WTC11 (cell line): ENCODE measurements around the gene HADHB. TPM values are rescaled to one million over a fixed set of nuclear protein-coding genes. Genes with fewer than 3 reads are reported as not detected.

Source experiments
- ATAC-seq: fragments of 200-7000 bp; cut with Tn5 transposase; 2 replicates; pipeline ENCODE4 v1.10.0; 2021; ENCODE audit warnings: mild to moderate bottlenecking, moderate library complexity
- CTCF ChIA-PET: fragments of 300-600 bp; sonication (Branson Sonifier 250); formaldehyde crosslinking; loops from one replicate; lab custom pipeline; 2021; ENCODE audit warnings: antibody characterized with exemption; lab: Charles Lee
- POLR2A ChIA-PET: fragments of 350-600 bp; sonication (Branson Sonifier 250); formaldehyde crosslinking; loops from one replicate; lab custom pipeline; 2021; ENCODE audit warnings: antibody characterized with exemption; lab: Charles Lee
- DNase-seq: peaks from one replicate; pipeline ENCODE4 v3.0.0; 2021; ENCODE audit warnings: low spot score
- H3K27ac Mint-ChIP-seq: 2 replicates; pipeline ENCODE4 v1.8.0; 2021; ENCODE audit warnings: mixed read lengths
- H3K27me3 Mint-ChIP-seq: 2 replicates; pipeline ENCODE4 v1.8.0; 2021; ENCODE audit warnings: low read depth, mild to moderate bottlenecking, moderate library complexity, mixed read lengths
- H3K36me3 Mint-ChIP-seq: 2 replicates; pipeline ENCODE4 v1.8.0; 2021; ENCODE audit warnings: mixed read lengths
- H3K4me1 Mint-ChIP-seq: 2 replicates; pipeline ENCODE4 v1.8.0; 2022; ENCODE audit warnings: mixed read lengths
- H3K4me3 Mint-ChIP-seq: 2 replicates; pipeline ENCODE4 v1.8.0; 2021; ENCODE audit warnings: mild to moderate bottlenecking, moderate library complexity, mixed read lengths
- H3K9me3 Mint-ChIP-seq: 2 replicates; pipeline ENCODE4 v1.8.0; 2021; ENCODE audit warnings: mixed read lengths
- ATF1 ChIP-seq: sonication (generic); formaldehyde crosslinking; IDR thresholded peaks from 2 replicates; pipeline ENCODE4 v1.8.1; 2023; ENCODE audit warnings: mild to moderate bottlenecking, moderate library complexity, missing genetic modification reagents
- ETV6 ChIP-seq: sonication (generic); formaldehyde crosslinking; IDR thresholded peaks from 2 replicates; pipeline ENCODE4 v1.8.1; 2022; ENCODE audit warnings: mild to moderate bottlenecking, missing genetic modification reagents
- FOXJ3 ChIP-seq: sonication (generic); formaldehyde crosslinking; IDR thresholded peaks from 2 replicates; pipeline ENCODE4 v1.9.0; 2021; ENCODE audit warnings: missing genetic modification reagents, mild to moderate bottlenecking, borderline replicate concordance
- GABPB1 ChIP-seq: sonication (generic); formaldehyde crosslinking; IDR thresholded peaks from 2 replicates; pipeline ENCODE4 v1.8.1; 2023; ENCODE audit warnings: mild to moderate bottlenecking, missing genetic modification reagents
- GTF2I ChIP-seq: fragments of 250-450 bp; sonication (Bioruptor Pico); conservative IDR thresholded peaks from 2 replicates; pipeline ENCODE4 v1.4.0; 2021; ENCODE audit warnings: mild to moderate bottlenecking
- OVOL2 ChIP-seq: fragments of 250-450 bp; sonication (Bioruptor Pico); IDR thresholded peaks from 2 replicates; pipeline ENCODE4 v1.9.0; 2021; ENCODE audit warnings: mild to moderate bottlenecking, borderline replicate concordance
- RELA ChIP-seq: sonication (generic); formaldehyde crosslinking; IDR thresholded peaks from 2 replicates; pipeline ENCODE4 v1.8.1; 2022; ENCODE audit warnings: missing genetic modification reagents, mild to moderate bottlenecking, borderline replicate concordance
- TEAD1 ChIP-seq: sonication (generic); formaldehyde crosslinking; IDR thresholded peaks from 2 replicates; pipeline ENCODE4 v1.8.0; 2022; ENCODE audit warnings: mild to moderate bottlenecking, missing genetic modification reagents
- ZBTB21 ChIP-seq: sonication (generic); formaldehyde crosslinking; IDR thresholded peaks from 2 replicates; pipeline ENCODE4 v1.8.1; 2023; ENCODE audit warnings: mild to moderate bottlenecking, missing genetic modification reagents, borderline replicate concordance
- ZNF121 ChIP-seq: sonication (generic); formaldehyde crosslinking; IDR thresholded peaks from 2 replicates; pipeline ENCODE4 v1.8.0; 2023; ENCODE audit warnings: missing genetic modification reagents
- total RNA-seq: library from RNA; stranded (reverse); gene quantifications from 3 replicates; pipeline ENCODE4 v1.2.3, GENCODE V29; 2021
- TF ChIP-seq, protein P1 (sequence below): fragments of 250-450 bp; sonication (Bioruptor Pico); IDR thresholded peaks from 2 replicates; pipeline ENCODE4 v1.9.0; 2021; ENCODE audit warnings: mild to moderate bottlenecking, borderline replicate concordance
- TF ChIP-seq, protein P2 (sequence below): sonication (generic); formaldehyde crosslinking; IDR thresholded peaks from 2 replicates; pipeline ENCODE4 v1.8.0; 2023; ENCODE audit warnings: mild to moderate bottlenecking, missing genetic modification reagents
- TF ChIP-seq, protein P3 (sequence below): sonication (generic); formaldehyde crosslinking; IDR thresholded peaks from 2 replicates; pipeline ENCODE4 v1.8.1; 2023; ENCODE audit warnings: mild to moderate bottlenecking, missing genetic modification reagents, moderate library complexity
- TF ChIP-seq, protein P4 (sequence below): sonication (generic); formaldehyde crosslinking; IDR thresholded peaks from 2 replicates; pipeline ENCODE4 v1.8.0; 2022; ENCODE audit warnings: missing genetic modification reagents
- TF ChIP-seq, protein P5 (sequence below): fragments of 250-450 bp; sonication (Bioruptor Pico); conservative IDR thresholded peaks from 2 replicates; pipeline ENCODE4 v1.9.0; 2021; ENCODE audit warnings: mild to moderate bottlenecking
- TF ChIP-seq, protein P6 (sequence below): sonication (generic); formaldehyde crosslinking; conservative IDR thresholded peaks from 2 replicates; pipeline ENCODE4 v1.8.1; 2023; ENCODE audit warnings: mild to moderate bottlenecking, low read depth, missing genetic modification reagents, moderate library complexity

Gene HADHB
- total RNA-seq, 1 experiment from 2014 or later, result 60.7 TPM

DNA sequence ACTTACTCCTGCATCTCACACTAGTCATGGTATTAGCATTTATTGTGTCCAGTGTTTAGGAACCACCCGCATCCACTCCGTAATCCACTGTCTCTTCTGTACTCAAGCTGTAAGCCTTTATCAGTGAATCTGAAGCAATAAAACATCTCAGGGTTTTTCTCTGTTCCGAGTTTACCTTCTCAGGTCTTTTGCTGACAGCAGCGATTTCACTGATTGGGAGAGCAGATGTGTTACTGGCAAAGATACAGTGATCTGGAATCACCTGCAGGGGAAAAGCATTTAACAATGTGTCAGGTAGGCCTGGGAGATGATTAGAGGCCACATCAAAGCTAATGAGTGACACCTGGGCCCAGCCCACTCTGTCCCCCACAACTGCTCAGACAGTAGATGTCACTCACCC is 47.2 kb upstream of the HADHB start:
- no peak overlapping the region for H3K27ac Mint-ChIP-seq
- H3K4me3 Mint-ChIP-seq, result no peak overlapping the region
- H3K36me3 Mint-ChIP-seq, result peaks cover 76% of the 10 kb centered on the region
- H3K4me1 Mint-ChIP-seq, result no peaks in the 10 kb centered on the region
- ChIA-PET CTCF (no interaction called here), POLR2A (no interaction called here)
- H3K27me3 Mint-ChIP-seq, result no peaks in the 10 kb centered on the region
- ATAC-seq, result no peak
- no peak for DNase-seq
- no peaks in the 10 kb centered on the region for H3K9me3 Mint-ChIP-seq
- TF ChIP-seq GABPB1, result no peak
- no peak for TF ChIP-seq ATF1
- no peak for TF ChIP-seq RELA (CRISPR knock-in tag)
- TF ChIP-seq, protein P1, sequence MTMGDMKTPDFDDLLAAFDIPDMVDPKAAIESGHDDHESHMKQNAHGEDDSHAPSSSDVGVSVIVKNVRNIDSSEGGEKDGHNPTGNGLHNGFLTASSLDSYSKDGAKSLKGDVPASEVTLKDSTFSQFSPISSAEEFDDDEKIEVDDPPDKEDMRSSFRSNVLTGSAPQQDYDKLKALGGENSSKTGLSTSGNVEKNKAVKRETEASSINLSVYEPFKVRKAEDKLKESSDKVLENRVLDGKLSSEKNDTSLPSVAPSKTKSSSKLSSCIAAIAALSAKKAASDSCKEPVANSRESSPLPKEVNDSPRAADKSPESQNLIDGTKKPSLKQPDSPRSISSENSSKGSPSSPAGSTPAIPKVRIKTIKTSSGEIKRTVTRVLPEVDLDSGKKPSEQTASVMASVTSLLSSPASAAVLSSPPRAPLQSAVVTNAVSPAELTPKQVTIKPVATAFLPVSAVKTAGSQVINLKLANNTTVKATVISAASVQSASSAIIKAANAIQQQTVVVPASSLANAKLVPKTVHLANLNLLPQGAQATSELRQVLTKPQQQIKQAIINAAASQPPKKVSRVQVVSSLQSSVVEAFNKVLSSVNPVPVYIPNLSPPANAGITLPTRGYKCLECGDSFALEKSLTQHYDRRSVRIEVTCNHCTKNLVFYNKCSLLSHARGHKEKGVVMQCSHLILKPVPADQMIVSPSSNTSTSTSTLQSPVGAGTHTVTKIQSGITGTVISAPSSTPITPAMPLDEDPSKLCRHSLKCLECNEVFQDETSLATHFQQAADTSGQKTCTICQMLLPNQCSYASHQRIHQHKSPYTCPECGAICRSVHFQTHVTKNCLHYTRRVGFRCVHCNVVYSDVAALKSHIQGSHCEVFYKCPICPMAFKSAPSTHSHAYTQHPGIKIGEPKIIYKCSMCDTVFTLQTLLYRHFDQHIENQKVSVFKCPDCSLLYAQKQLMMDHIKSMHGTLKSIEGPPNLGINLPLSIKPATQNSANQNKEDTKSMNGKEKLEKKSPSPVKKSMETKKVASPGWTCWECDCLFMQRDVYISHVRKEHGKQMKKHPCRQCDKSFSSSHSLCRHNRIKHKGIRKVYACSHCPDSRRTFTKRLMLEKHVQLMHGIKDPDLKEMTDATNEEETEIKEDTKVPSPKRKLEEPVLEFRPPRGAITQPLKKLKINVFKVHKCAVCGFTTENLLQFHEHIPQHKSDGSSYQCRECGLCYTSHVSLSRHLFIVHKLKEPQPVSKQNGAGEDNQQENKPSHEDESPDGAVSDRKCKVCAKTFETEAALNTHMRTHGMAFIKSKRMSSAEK (CRISPR knock-in tag), result no peak
- no peak for TF ChIP-seq ZNF121 (CRISPR knock-in tag)
- TF ChIP-seq, protein P2, sequence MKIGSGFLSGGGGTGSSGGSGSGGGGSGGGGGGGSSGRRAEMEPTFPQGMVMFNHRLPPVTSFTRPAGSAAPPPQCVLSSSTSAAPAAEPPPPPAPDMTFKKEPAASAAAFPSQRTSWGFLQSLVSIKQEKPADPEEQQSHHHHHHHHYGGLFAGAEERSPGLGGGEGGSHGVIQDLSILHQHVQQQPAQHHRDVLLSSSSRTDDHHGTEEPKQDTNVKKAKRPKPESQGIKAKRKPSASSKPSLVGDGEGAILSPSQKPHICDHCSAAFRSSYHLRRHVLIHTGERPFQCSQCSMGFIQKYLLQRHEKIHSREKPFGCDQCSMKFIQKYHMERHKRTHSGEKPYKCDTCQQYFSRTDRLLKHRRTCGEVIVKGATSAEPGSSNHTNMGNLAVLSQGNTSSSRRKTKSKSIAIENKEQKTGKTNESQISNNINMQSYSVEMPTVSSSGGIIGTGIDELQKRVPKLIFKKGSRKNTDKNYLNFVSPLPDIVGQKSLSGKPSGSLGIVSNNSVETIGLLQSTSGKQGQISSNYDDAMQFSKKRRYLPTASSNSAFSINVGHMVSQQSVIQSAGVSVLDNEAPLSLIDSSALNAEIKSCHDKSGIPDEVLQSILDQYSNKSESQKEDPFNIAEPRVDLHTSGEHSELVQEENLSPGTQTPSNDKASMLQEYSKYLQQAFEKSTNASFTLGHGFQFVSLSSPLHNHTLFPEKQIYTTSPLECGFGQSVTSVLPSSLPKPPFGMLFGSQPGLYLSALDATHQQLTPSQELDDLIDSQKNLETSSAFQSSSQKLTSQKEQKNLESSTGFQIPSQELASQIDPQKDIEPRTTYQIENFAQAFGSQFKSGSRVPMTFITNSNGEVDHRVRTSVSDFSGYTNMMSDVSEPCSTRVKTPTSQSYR (CRISPR knock-in tag), result no peak
- TF ChIP-seq FOXJ3 (CRISPR knock-in tag), result no peak
- TF ChIP-seq TEAD1 (CRISPR knock-in tag), result no peak
- no peak for TF ChIP-seq OVOL2

DNA sequence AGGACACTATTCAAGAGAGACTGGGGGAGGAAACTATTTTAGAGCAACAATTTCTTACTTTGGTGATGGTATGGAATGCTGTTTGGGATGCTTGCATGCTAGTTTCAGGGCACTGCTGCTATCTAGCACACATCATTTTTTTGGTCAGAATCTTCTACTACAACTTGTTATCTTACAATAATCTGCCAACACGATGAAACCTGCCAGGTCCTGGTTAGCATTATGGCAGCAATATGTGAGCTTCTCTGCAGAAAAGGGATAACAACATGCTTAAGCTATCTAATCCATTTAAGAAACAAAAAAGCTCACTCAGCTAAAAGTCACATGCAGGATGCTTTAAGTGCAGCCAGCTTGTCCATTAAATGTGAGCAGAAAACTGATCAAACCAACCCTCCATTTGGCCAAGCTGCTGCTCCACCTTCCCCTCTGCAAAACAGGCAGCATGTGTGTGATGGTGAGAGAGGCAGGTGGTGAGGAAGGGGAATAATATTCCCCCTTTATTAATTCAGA is 41.7 kb upstream of the HADHB start:
- TF ChIP-seq, protein P3, sequence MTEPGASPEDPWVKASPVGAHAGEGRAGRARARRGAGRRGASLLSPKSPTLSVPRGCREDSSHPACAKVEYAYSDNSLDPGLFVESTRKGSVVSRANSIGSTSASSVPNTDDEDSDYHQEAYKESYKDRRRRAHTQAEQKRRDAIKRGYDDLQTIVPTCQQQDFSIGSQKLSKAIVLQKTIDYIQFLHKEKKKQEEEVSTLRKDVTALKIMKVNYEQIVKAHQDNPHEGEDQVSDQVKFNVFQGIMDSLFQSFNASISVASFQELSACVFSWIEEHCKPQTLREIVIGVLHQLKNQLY, result no peak
- TF ChIP-seq ZBTB21 (CRISPR knock-in tag), result no peak
- DNase-seq, result no peak
- Mint-ChIP-seq H3K4me3 (no peak overlapping the region), H3K4me1 (peaks cover 9% of the 10 kb centered on the region), H3K36me3 (peaks cover 60% of the 10 kb centered on the region), H3K27me3 (no peaks in the 10 kb centered on the region), H3K27ac (no peak overlapping the region), H3K9me3 (no peaks in the 10 kb centered on the region)
- ChIA-PET POLR2A (no interaction called here), CTCF (no interaction called here)
- no peak for ATAC-seq

DNA sequence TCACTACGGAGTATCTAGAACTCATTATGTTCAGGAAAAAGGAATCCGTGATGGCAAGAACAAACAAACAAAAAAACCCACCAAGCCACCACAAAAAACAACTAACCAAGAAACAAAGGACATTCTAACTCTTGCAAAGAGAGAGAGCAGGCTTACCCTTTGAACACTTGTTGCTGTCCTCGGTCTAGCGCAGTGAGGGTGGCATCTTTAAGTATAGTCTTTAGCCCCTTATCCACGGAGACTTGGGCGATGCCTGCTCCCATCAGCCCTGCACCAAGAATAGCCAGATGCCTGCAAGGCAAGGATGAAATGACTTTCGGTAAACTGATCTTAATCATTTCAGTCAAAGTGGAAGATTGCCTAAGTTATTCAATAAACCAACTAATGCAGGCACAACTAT is 40.8 kb upstream of the HADHB start:
- POLR2A ChIA-PET, result no interaction called here
- H3K4me3 Mint-ChIP-seq, result no peak overlapping the region
- H3K9me3 Mint-ChIP-seq, result no peaks in the 10 kb centered on the region
- TF ChIP-seq GTF2I (no peak), ETV6 (no peak)
- TF ChIP-seq, protein P4, sequence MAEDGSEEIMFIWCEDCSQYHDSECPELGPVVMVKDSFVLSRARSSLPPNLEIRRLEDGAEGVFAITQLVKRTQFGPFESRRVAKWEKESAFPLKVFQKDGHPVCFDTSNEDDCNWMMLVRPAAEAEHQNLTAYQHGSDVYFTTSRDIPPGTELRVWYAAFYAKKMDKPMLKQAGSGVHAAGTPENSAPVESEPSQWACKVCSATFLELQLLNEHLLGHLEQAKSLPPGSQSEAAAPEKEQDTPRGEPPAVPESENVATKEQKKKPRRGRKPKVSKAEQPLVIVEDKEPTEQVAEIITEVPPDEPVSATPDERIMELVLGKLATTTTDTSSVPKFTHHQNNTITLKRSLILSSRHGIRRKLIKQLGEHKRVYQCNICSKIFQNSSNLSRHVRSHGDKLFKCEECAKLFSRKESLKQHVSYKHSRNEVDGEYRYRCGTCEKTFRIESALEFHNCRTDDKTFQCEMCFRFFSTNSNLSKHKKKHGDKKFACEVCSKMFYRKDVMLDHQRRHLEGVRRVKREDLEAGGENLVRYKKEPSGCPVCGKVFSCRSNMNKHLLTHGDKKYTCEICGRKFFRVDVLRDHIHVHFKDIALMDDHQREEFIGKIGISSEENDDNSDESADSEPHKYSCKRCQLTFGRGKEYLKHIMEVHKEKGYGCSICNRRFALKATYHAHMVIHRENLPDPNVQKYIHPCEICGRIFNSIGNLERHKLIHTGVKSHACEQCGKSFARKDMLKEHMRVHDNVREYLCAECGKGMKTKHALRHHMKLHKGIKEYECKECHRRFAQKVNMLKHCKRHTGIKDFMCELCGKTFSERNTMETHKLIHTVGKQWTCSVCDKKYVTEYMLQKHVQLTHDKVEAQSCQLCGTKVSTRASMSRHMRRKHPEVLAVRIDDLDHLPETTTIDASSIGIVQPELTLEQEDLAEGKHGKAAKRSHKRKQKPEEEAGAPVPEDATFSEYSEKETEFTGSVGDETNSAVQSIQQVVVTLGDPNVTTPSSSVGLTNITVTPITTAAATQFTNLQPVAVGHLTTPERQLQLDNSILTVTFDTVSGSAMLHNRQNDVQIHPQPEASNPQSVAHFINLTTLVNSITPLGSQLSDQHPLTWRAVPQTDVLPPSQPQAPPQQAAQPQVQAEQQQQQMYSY (CRISPR knock-in tag), result no peak
- TF ChIP-seq, protein P5, sequence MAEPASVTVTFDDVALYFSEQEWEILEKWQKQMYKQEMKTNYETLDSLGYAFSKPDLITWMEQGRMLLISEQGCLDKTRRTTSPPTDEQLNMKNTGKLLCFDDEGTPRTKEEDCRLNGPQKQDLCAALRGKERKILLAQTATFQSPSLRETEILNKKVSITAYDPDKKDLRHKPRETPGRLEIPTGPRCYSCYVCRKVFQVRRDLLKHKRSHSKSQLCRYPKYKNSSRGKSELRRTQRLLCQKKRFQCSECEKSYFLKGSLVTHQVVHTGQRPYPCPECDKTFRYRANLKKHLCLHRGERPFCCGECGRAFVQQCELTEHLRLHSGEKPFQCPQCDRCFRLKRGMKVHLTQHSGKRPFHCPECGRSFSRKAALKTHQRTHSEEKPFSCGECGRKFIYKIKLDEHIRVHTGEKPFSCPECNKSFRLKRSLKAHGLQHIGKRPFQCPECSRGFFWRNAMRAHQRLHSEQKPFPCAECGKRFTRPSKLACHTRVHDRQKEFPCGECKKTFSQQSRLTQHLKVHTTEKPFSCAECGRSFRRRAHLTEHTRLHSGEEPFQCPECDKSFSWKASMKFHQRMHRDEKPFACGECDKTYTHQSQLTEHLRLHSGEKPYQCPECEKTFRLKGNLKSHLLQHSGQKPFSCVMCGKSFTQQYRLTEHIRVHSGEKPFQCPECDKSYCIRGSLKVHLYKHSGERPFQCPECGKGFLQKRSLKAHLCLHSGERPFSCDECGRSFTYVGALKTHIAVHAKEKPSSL (CRISPR knock-in tag), result no peak
- TF ChIP-seq, protein P6, sequence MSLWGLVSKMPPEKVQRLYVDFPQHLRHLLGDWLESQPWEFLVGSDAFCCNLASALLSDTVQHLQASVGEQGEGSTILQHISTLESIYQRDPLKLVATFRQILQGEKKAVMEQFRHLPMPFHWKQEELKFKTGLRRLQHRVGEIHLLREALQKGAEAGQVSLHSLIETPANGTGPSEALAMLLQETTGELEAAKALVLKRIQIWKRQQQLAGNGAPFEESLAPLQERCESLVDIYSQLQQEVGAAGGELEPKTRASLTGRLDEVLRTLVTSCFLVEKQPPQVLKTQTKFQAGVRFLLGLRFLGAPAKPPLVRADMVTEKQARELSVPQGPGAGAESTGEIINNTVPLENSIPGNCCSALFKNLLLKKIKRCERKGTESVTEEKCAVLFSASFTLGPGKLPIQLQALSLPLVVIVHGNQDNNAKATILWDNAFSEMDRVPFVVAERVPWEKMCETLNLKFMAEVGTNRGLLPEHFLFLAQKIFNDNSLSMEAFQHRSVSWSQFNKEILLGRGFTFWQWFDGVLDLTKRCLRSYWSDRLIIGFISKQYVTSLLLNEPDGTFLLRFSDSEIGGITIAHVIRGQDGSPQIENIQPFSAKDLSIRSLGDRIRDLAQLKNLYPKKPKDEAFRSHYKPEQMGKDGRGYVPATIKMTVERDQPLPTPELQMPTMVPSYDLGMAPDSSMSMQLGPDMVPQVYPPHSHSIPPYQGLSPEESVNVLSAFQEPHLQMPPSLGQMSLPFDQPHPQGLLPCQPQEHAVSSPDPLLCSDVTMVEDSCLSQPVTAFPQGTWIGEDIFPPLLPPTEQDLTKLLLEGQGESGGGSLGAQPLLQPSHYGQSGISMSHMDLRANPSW (CRISPR knock-in tag), result no peak

More for the DNA sequence above, 40.8 kb upstream of the HADHB start:
- peaks cover 57% of the 10 kb centered on the region for H3K36me3 Mint-ChIP-seq
- peak overlapping the region; percentile 55; the same call in 1 of the 2 replicates for H3K27ac Mint-ChIP-seq
- CTCF ChIA-PET, result no interaction called here
- no peak for DNase-seq
- peaks cover 9% of the 10 kb centered on the region for H3K4me1 Mint-ChIP-seq
- ATAC-seq, result no peak
- no peaks in the 10 kb centered on the region for H3K27me3 Mint-ChIP-seq
